RWPE1 (cell line): ENCODE data around the gene GPR39.
"Not testable (repeated sequence)": the region's sequence is repeated elsewhere in the genome, so short reads cannot be mapped to it uniquely, and the experiment has no call there.

Experiments used
- CTCF ChIA-PET: fragments of 350-600 bp; sonication (Branson Sonifier 250); formaldehyde crosslinking; extraction: SDS; loops from one replicate; lab custom pipeline; 2021; lab: Yijun Ruan, JAX
- POLR2A ChIA-PET: fragments of 400-600 bp; formaldehyde crosslinking; extraction: SDS; loops from one replicate; lab custom pipeline; 2020; ENCODE audit warnings: antibody characterized with exemption; ENCODE audit not compliant: low non-redundant PET; lab: Yijun Ruan, JAX
- DNase-seq: peaks from one replicate; pipeline ENCODE4 v3.0.0; 2012; ENCODE audit warnings: low spot score
- H3K27ac ChIP-seq: fragments of 450-650 bp; 2 replicates; pipeline ENCODE4 v1.5.1; 2017
- CTCF ChIP-seq: fragments of 450-650 bp; conservative IDR thresholded peaks from 2 replicates; pipeline ENCODE4 v1.5.1; 2017; ENCODE audit warnings: low read depth, mild to moderate bottlenecking

Gene GPR39

DNA sequence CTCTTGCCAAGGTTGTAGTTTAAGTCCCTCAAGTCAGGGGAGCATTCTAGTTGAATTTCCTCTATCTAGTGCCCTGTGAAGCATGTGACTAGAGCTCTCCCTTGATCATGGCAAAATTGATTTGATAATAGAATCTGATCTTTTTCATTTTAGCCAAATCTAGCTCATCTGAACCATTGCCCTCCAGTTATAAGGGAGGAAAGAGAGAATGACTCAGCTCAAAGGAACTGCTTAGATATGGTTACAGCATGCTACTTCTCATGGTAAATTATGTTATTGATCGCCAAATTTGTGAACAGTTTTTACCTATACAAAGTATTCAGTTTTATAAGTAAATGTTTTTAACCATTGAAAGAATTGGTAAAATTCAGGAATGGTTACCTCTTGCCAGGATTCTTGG lies 100.8 kb downstream of the GPR39 start:
- POLR2A ChIA-PET, result no interaction called here

DNA sequence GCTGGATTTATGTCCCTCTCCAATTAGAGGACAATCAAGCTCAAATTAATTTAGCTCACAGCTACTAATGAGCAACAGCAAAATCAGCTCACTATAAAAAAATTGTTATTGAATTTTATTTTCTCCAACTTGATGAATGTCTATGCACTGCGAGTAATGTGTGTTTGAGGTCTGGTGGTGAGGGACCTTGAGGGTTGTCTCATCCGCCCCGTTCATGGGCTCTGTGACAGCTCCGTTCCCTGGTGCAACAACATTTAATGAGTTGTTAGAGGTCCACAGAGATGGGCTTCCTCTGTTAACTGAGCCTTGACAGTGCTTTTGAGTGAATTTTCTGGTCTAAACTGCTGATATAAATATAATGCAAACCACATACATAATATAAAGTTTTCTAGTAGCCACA lies 101.7 kb downstream of the GPR39 start:
- no peak for TF ChIP-seq CTCF
- POLR2A ChIA-PET, result no interaction called here
- H3K27ac ChIP-seq, result no peak overlapping the region
- CTCF ChIA-PET, result no interaction called here
- no peak for DNase-seq

More for the DNA sequence above, 100.8 kb downstream of the GPR39 start:
- no peak for DNase-seq
- H3K27ac ChIP-seq, result no peak overlapping the region
- CTCF ChIA-PET, result interaction anchor here (0.6 kb wide), 1 partner anchor 334 kb away, joined by 3 read pairs; no protein-coding TSS in a partner anchor
- no peak for TF ChIP-seq CTCF

DNA sequence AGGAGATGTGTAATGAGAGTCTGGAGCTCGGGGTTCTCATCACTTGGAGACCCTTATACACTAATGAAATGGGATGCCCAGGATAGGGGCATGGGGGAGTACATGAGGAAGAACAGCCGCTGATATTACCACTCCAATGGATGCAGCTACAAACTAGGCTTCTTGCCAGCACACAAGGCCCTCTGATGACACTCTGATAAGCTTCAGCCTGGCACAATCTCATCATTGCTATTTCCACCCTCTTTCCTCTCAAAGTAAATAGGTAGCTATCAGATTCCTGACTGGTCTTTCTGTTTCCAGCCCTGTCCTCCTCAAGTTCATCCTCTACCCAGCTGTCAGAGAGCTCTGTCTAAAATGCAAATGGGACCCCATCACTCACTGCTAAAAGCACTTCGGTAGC lies 103.0 kb downstream of the GPR39 start:
- H3K27ac ChIP-seq, result no peak overlapping the region
- CTCF ChIA-PET, result no interaction called here
- DNase-seq, result no peak
- no peak for TF ChIP-seq CTCF
- POLR2A ChIA-PET, result no interaction called here

DNA sequence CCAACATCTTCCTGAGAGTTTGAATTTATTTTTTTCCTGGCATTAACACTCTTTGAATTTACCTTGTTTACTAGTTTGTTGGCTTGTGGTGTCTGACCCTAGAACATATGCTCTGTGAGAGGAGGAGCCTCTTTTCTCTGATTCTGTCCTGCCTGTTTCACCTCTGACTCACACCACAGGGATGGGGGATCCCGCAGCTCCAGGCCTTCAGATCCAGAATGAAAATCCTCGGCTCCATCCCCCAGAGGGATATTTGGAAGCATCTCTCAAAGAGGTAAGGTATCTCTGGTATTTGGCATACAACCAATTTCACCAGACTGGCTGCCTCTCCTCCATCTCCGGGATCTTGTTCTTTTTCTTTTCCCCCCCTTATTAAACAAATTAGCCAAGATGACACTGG lies 104.7 kb downstream of the GPR39 start:
- DNase-seq, result peak; percentile 36
- ChIA-PET POLR2A (no interaction called here), CTCF (no interaction called here)
- TF ChIP-seq CTCF, result no peak
- no peak overlapping the region for H3K27ac ChIP-seq

DNA sequence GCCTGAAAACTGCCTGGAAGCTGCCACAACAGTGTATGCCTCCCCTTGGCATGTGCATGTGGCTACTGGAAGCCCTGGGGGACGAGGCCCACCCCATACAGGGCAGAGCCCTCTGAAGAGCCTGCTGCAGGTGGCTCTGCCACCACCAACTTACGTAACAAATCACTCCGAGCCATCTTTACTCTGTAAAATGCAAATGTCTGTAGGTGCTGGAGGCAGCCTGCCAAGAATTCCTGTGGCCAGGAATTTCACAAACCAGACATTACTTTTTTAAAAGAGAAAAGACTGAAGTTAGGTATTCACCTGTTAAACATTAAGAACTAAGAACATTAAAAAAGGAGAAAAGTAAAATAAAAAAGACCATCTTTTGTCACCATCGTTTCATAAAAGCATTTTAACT lies 106.3 kb downstream of the GPR39 start:
- CTCF ChIA-PET, result no interaction called here
- POLR2A ChIA-PET, result no interaction called here
- TF ChIP-seq CTCF, result no peak

DNA sequence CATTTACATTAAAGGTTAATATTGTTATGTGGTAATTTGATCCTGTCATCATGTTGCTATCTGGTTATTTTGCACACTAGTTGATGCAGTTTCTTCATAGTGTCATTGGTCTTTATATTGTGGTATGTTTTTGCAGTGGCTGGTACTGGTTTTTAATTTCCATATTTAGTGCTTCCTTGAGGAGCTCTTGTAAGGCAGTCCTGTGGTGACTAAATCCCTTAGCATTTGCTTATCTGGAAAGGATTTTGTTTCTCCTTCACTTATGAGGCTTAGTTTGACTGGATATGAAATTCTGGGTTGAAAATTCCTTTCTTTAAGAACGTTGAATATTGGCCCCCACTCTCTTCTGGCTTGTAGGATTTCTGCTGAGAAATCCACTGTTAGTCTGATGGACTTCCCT lies 120.5 kb downstream of the GPR39 start:
- CTCF ChIA-PET, DNase-seq, H3K27ac ChIP-seq, POLR2A ChIA-PET: not testable (repeated sequence)

More for the DNA sequence above, 106.3 kb downstream of the GPR39 start:
- no peak for DNase-seq
- H3K27ac ChIP-seq, result no peak overlapping the region

DNA sequence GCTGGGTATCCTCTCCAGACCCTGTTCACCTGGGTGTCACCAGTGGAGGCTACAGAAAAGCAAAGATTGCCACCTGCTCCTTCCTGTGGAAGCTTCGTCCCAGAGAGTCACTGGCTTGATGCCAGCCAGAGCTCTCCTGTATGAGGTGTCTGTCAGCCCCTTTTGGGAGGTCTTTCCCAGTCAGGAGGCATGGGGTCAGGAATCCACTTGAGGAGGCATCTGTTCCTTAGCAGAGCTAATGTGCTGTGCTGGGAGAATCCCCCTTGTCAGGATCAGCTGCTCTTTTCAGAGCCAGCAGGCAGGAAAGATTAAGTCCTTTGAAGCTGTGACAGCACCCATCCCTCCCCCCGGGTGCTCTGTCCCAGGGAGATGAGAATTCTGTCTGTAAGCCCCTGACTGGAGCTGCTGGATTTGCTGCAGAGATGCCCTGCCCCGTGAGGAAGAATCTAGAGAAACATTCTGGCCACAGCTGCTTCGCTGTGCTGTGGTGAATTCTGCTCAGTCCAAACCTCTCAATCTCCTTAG lies 121.8 kb downstream of the GPR39 start:
- no peak for DNase-seq
- ChIA-PET CTCF (interaction anchor here (1.0 kb wide), 1 partner anchor 9 kb away, joined by 4 read pairs; no protein-coding TSS in a partner anchor), POLR2A (no interaction called here)
- TF ChIP-seq CTCF, result no peak
- H3K27ac ChIP-seq, result no peak overlapping the region
